ENCODE measurements around the gene IGFLR1. TPM values are rescaled to one million over a fixed set of nuclear protein-coding genes. Genes with fewer than 3 reads are reported as not detected.

Gene IGFLR1
- total RNA-seq, 1 donor from 2014 or later: 17.1 TPM

DNA sequence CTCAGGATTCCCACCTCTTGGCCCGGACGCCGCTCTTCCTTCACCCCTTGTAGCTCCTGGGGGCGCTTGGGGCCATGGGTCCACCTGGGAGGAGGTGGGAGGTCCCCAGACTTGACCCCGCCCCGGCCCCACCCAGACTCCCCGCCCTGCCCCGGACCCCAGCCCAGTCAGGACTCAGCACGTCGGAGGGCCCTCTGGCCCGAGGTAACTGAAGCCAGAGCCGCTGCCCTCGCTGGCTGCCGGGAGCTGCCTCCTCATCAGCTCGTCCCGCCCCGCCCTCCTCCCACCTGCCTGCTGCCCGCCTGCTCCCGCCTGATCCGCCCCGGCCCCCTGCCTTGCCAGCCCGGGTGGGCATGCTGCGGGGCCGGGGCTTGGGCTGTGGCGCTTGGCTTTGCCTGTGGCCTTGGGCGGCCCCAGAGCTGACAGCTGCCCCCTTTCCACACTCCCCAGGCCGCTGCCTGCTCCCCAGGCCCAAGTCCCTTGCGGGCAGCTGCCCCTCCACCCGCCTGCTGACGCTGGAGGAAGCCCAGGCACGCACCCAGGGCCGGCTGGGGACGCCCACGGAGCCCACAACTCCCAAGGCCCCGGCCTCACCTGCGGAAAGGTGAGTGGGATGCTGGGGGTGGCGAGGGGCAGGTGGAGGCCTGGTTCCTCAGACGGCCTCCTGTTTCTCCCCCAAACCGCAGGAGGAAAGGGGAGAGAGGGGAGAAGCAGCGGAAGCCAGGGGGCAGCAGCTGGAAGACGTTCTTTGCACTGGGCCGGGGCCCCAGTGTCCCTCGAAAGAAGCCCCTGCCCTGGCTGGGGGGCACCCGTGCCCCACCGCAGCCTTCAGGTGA, 42.5 kb upstream of the IGFLR1 start:
- Histone ChIP-seq H3K4me3 (no peak overlapping the region), H3K4me1 (no peaks in the 10 kb centered on the region), H3K9me3 (no peaks in the 10 kb centered on the region), H3K27ac (no peak overlapping the region), H3K36me3 (peaks cover 13% of the 10 kb centered on the region), H3K27me3 (ENCODE audit: low read depth) (no peaks in the 10 kb centered on the region)
- ATAC-seq (no peak), DNase-seq (no peak)
- intact Hi-C loops (cut with DNase I): no loop called here
- TF ChIP-seq, protein P1, sequence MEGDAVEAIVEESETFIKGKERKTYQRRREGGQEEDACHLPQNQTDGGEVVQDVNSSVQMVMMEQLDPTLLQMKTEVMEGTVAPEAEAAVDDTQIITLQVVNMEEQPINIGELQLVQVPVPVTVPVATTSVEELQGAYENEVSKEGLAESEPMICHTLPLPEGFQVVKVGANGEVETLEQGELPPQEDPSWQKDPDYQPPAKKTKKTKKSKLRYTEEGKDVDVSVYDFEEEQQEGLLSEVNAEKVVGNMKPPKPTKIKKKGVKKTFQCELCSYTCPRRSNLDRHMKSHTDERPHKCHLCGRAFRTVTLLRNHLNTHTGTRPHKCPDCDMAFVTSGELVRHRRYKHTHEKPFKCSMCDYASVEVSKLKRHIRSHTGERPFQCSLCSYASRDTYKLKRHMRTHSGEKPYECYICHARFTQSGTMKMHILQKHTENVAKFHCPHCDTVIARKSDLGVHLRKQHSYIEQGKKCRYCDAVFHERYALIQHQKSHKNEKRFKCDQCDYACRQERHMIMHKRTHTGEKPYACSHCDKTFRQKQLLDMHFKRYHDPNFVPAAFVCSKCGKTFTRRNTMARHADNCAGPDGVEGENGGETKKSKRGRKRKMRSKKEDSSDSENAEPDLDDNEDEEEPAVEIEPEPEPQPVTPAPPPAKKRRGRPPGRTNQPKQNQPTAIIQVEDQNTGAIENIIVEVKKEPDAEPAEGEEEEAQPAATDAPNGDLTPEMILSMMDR (IDR thresholded peaks at IDR 0.05): no peak

DNA sequence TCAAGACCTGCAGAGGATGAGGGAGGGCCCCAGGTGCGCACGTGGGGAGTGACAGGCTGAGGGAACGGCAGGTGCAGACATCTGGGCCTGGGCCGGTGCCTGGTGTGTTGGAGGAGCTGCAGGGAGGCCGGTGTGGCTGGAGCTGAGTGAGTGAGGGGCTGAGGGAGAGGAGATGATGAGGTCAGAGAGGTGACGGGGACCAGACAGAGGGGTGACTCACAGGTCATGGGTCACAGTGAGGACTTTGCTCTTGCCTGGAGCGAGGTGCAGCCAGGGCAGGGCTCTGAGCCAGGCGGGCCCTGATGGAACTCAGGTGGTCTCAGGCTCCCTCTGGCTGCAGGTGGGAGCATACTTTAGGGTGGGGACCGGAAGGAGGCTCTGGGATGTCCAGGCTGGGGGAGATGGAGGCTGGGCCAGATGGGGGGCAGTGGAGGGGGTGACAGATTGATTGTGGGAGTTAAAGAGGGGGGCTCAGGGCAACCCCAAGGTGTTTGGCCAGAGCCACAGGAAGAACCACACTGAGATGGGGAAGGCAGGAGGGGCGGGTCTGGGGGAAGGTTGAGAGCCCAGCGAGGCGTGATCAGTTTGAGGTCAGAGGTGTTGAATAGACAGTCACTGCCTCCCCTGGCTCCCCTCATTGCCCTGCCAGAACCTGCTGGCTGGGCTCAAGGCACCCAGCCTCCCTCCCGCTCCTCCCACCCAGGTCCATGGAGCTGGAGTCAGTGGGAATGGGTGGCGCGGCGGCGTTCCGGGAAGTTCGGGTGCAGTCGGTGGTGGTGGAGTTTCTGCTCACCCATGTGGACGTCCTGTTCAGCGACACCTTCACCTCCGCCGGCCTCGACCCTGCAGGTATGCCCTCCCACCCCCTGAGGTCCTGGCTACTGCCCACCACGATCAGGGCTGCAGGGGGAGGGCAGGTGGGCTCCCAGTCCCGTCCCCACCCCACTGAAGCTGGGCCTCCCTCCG, 41.5 kb upstream of the IGFLR1 start:
- TF ChIP-seq, protein P1 (IDR thresholded peaks at IDR 0.05): no peak
- Histone ChIP-seq H3K9me3 (no peaks in the 10 kb centered on the region), H3K4me3 (no peak overlapping the region), H3K27ac (no peak overlapping the region), H3K4me1 (no peaks in the 10 kb centered on the region), H3K27me3 (ENCODE audit: low read depth) (no peaks in the 10 kb centered on the region), H3K36me3 (peaks cover 13% of the 10 kb centered on the region)
- intact Hi-C loops (cut with DNase I): no loop called here
- DNase-seq (no peak), ATAC-seq (no peak)

DNA sequence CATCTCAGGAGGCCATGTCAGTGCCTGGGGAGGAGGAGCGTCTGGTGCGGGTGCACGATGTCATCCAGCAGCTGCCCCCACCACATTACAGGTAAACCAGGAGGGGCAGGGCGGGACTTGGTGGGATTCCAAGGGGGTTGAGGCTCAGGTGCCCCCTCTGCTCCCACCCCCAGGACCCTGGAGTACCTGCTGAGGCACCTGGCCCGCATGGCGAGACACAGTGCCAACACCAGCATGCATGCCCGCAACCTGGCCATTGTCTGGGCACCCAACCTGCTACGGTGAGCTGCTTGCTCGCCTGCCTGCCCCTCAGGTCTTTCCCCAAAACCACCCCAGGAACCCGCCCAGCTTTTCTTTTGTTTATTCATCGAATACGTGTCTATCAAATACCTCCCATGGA, 40.3 kb upstream of the IGFLR1 start:
- intact Hi-C loops (cut with DNase I): no loop called here
- Histone ChIP-seq H3K36me3 (peaks cover 13% of the 10 kb centered on the region), H3K4me3 (no peak overlapping the region), H3K9me3 (no peaks in the 10 kb centered on the region), H3K27ac (no peak overlapping the region), H3K27me3 (ENCODE audit: low read depth) (no peaks in the 10 kb centered on the region), H3K4me1 (no peaks in the 10 kb centered on the region)
- ATAC-seq (no peak), DNase-seq (no peak)
- TF ChIP-seq, protein P1 (IDR thresholded peaks at IDR 0.05): no peak

DNA sequence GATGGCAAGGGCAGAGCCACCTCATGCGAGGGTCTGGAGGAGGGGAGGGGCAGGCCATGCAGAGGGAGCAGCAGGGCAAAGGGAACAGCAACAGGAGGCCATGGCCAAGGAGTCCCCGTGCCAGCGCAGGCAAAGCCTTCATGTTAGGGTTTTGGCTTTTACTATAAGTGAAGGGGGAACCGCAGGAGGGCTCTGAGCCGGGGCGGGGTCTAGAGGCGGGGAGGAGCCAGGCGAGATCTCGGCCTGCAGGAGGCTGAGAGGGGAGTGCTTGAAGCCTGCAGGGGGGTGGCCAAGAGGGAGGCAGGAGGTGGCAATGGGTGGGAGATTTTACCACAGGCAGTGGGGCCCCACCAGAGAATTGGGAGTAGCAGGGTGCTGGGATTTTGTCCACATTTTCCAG, 39.4 kb upstream of the IGFLR1 start:
- intact Hi-C loops (cut with DNase I): no loop called here
- Histone ChIP-seq H3K36me3 (peaks cover 13% of the 10 kb centered on the region), H3K27me3 (ENCODE audit: low read depth) (no peaks in the 10 kb centered on the region), H3K9me3 (no peaks in the 10 kb centered on the region), H3K4me1 (peaks cover under 1% of the 10 kb centered on the region), H3K4me3 (no peak overlapping the region), H3K27ac (no peak overlapping the region)
- DNase-seq (no peak), ATAC-seq (no peak)
- TF ChIP-seq, protein P1 (IDR thresholded peaks at IDR 0.05): no peak

DNA sequence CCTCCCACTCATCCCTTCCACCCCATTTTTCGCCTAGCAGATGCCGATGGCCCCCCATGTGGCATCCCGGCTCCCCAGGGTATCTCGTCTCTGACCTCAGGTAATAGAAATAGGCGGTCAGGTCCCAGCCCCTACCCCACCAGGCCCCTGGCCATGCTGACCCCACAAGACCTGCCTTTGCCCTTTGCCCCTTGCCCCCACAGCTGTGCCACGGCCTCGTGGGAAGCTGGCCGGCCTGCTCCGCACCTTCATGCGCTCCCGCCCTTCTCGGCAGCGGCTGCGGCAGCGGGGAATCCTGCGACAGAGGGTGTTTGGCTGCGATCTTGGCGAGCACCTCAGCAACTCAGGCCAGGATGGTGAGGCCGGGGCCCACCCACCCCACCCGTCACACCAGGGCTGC, 38.5 kb upstream of the IGFLR1 start:
- Histone ChIP-seq H3K27me3 (ENCODE audit: low read depth) (no peaks in the 10 kb centered on the region), H3K9me3 (no peaks in the 10 kb centered on the region), H3K27ac (no peak overlapping the region), H3K4me1 (peaks cover 10% of the 10 kb centered on the region), H3K4me3 (no peak overlapping the region), H3K36me3 (peaks cover 13% of the 10 kb centered on the region)
- TF ChIP-seq, protein P1 (IDR thresholded peaks at IDR 0.05): no peak
- DNase-seq (no peak), ATAC-seq (no peak)
- intact Hi-C loops (cut with DNase I): no loop called here
